IPS DF 6.9 (cell line): ENCODE data around the gene CWF19L2.
A peak's percentile ranks its signal among the peaks of the same experiment; 100 is the strongest.
"Not testable (repeated sequence)": the region's sequence is repeated elsewhere in the genome, so short reads cannot be mapped to it uniquely, and the experiment has no call there.

ENCODE experiments used
- DNase-seq: peaks from one replicate; pipeline ENCODE4 v3.0.0-alpha.2; 2013; ENCODE audit warnings: low read depth, low spot score
- H3K27ac ChIP-seq: one replicate; pipeline ENCODE4 v1.5.1; 2013; ENCODE audit warnings: low read length, control low read depth
- H3K27me3 ChIP-seq: 2 replicates; pipeline ENCODE4 v1.6.1; 2013; ENCODE audit warnings: mild to moderate bottlenecking, low read length; ENCODE audit not compliant: control insufficient read depth, insufficient read depth
- H3K36me3 ChIP-seq: 2 replicates; pipeline ENCODE4 v1.6.1; 2013; ENCODE audit warnings: low read length; ENCODE audit not compliant: control insufficient read depth, insufficient read depth
- H3K4me1 ChIP-seq: 2 replicates; pipeline ENCODE4 v1.6.1; 2013; ENCODE audit warnings: low read length; ENCODE audit not compliant: control insufficient read depth, insufficient read depth
- H3K4me3 ChIP-seq: 2 replicates; pipeline ENCODE4 v1.5.1; 2013; ENCODE audit warnings: mild to moderate bottlenecking, low read length
- H3K9me3 ChIP-seq: 2 replicates; pipeline ENCODE4 v1.6.1; 2013; ENCODE audit warnings: low read length, inconsistent platforms; ENCODE audit not compliant: control insufficient read depth, insufficient read depth
- WGBS: extraction: QIAGEN DNeasy Blood & Tissue Kit; methylation state at CpG from one replicate; pipeline ENCODE4 v1.1.7; 2013; ENCODE audit warnings: mixed read lengths, missing lambda C conversion rate; ENCODE audit not compliant: insufficient read length, insufficient coverage; 5-methylcytosine and 5-hydroxymethylcytosine counted together

Gene CWF19L2

DNA sequence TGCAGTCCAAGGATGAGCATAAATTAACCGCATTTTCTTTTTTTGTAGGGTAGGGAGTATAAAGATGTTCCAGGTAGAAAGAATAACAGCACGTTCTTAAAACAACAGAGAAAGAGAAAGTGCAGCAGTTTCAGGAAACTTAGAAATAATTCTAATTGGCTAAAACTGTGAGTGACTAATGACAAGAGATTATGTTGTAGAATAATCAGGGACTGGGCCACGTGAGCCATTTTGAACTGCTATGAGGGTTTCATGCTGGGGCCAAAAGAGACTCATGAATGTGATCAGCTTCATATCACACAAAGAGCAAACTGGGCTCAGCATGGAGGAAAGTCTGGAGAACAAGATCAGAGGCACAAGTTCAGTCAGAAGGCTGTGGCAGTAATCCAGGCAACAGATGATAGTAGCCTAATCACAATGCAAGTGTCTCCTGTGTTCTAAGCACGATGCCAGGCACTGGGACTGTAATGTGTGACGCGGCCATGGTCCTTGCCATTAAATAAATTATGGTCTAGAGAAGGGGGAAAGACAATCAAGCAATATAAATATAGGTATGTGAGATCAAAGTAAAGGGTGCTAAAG lies 17.9 kb downstream of the CWF19L2 start:
- no peak for DNase-seq
- Histone ChIP-seq H3K4me1 (no peaks in the 10 kb centered on the region), H3K27ac (no peak overlapping the region), H3K36me3 (no peaks in the 10 kb centered on the region; the same call in 1 of the 2 replicates), H3K27me3 (no peaks in the 10 kb centered on the region), H3K9me3 (no peaks in the 10 kb centered on the region), H3K4me3 (no peak overlapping the region)
- no CpG with 5 or more reads among the region's 6 CpGs for WGBS

DNA sequence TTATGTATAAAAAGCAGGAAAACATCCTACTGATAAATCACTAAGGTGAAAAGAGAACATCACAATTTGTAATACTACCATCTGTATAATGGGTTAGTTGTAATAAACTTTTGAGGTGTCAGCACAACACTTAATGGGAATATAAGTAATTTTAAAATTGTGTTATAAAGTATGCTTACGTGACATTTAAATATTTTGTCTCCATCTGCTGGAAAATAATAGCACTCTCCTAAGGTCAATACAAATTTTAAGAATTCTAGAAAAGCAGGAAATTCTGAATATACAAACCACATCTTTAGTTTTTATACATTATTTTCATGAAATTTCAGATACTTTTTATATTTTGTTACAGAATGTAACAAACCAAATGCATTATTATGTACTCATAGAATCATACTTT lies 19.5 kb downstream of the CWF19L2 start:
- WGBS = no CpG with 5 or more reads among the region's 1 CpG

DNA sequence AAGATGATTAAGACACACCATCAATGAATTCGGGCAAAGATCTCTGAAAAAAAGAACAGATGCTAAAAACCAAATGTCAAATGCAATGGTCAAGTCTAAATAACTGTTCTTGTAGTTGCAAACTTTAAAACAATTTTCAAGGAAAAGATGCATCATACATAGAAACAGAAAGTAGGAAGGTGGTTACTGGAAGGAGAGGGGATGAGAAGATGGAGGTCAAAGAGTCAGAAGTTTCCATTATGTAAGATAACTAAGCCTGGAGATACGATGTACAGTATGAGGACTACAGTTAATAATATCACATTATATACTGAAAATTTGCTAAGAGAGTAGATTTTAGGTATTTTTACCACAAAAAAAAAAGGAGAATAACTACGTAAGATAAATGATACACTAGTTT lies 27.1 kb downstream of the CWF19L2 start:
- Histone ChIP-seq H3K27ac (no peak overlapping the region), H3K27me3 (no peaks in the 10 kb centered on the region), H3K36me3 (no peaks in the 10 kb centered on the region), H3K9me3 (no peaks in the 10 kb centered on the region), H3K4me1 (no peaks in the 10 kb centered on the region), H3K4me3 (no peak overlapping the region)
- no peak for DNase-seq
- no CpG with 5 or more reads among the region's 3 CpGs for WGBS

More for the DNA sequence above, 19.5 kb downstream of the CWF19L2 start:
- Histone ChIP-seq H3K9me3 (no peaks in the 10 kb centered on the region), H3K36me3 (no peaks in the 10 kb centered on the region; the same call in 1 of the 2 replicates), H3K27ac (no peak overlapping the region), H3K27me3 (no peaks in the 10 kb centered on the region), H3K4me3 (no peak overlapping the region), H3K4me1 (no peaks in the 10 kb centered on the region)
- no peak for DNase-seq

DNA sequence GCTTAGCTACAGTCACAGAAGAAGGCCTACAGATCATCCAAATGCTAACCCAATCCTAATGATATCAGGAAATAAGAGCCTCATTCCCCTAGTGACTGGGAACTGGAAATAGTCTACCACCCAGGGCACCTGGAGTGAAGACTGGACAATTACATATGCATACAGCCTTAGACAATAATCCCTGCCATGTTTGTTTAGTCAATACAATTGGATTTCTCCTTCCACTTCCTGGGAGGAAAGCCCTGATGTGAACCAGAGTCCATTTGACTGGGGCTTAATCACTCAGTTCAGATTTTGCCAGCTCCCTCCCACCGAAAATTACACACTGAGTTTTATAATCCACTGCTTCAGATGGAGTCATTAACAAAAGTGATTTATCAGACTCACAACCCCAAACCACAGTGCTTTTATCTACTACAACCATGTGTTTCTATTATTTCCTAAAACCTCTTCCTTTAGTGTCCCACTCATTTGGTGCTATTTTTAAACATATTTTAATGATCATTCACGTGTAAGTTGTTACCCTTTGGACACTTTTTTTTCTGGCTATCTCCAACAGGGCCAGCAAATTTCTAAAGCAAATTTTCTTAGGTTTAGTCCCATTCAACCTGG lies 29.9 kb downstream of the CWF19L2 start:
- Histone ChIP-seq H3K4me3 (no peak overlapping the region), H3K4me1 (no peaks in the 10 kb centered on the region), H3K27me3 (no peaks in the 10 kb centered on the region), H3K27ac (no peak overlapping the region), H3K36me3 (no peaks in the 10 kb centered on the region), H3K9me3 (no peaks in the 10 kb centered on the region)
- WGBS = no CpG with 5 or more reads among the region's 2 CpGs
- no peak for DNase-seq

DNA sequence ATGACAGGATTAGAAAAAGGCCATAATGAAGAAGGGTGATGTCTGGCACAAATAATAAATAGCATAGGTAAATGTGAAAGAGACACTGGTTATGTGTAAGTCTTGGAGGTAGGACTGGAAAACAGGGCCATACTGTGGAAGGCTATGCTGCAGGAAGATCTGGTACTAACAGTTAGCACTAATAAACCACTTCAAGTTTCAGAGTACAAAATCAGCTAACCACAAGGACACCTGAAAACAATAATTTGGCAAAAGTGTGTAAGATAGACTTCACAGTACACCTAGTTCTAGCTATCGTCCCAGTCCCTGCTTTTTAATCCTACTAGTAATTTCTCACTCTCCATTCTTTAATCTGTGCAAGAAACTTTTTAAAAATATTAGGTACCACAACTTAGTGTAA lies 44.3 kb downstream of the CWF19L2 start:
- WGBS = no CpG with 5 or more reads among the region's 1 CpG
- DNase-seq = no peak
- Histone ChIP-seq H3K9me3 (no peaks in the 10 kb centered on the region), H3K27ac (no peak overlapping the region), H3K27me3 (no peaks in the 10 kb centered on the region), H3K4me3 (no peak overlapping the region), H3K4me1 (no peaks in the 10 kb centered on the region), H3K36me3 (no peaks in the 10 kb centered on the region)

DNA sequence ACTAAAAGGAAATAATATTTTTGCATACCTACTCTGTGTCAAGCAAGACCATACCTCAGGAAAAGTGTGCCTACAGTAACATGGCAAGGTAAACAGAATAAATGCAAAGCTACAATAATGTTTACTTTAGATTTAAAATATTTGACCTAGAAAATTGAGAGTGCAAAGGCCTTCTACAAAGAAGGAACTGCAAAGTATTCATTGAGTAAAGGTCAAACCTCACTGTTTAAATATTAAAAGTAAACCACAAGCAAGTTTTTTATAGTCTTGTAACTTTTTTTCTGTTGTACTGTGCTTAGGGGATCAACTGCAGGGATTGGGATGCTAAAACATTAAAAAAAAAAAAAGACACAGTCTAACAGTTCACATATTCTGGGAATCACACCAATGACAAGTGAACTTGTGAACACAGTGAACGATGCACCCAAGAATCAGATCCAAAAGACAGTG lies 48.8 kb downstream of the CWF19L2 start:
- Histone ChIP-seq H3K4me3 (no peak overlapping the region), H3K4me1 (no peaks in the 10 kb centered on the region)
- WGBS = no CpG with 5 or more reads among the region's 1 CpG

DNA sequence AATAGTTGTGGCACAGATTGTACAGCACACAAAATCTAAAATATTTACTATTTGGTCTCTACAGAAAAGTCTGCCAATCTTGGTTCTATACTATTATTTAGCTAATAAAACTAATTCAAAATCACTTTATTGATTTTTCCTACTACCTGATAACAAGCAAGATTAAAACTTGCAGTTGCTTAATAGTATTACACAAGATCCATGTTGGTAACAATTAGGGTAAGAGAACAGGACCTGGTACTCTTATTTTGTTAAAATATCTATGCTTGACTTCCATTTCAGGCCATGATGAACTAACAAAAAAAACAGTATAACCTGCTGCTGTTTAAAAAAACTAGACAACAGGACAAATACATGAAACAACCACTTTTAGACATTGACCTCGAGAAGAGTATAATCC lies 52.4 kb downstream of the CWF19L2 start:
- H3K36me3 ChIP-seq = no peaks in the 10 kb centered on the region
- H3K27ac ChIP-seq = no peak overlapping the region
- no peaks in the 10 kb centered on the region for H3K4me1 ChIP-seq
- H3K9me3 ChIP-seq = no peaks in the 10 kb centered on the region
- no peaks in the 10 kb centered on the region for H3K27me3 ChIP-seq
- H3K4me3 ChIP-seq = no peak overlapping the region
- no CpG with 5 or more reads among the region's 1 CpG for WGBS
- DNase-seq = no peak

More for the DNA sequence above, 48.8 kb downstream of the CWF19L2 start:
- no peak for DNase-seq
- Histone ChIP-seq H3K27me3 (no peaks in the 10 kb centered on the region), H3K27ac (no peak overlapping the region), H3K36me3 (no peaks in the 10 kb centered on the region), H3K9me3 (no peaks in the 10 kb centered on the region)

DNA sequence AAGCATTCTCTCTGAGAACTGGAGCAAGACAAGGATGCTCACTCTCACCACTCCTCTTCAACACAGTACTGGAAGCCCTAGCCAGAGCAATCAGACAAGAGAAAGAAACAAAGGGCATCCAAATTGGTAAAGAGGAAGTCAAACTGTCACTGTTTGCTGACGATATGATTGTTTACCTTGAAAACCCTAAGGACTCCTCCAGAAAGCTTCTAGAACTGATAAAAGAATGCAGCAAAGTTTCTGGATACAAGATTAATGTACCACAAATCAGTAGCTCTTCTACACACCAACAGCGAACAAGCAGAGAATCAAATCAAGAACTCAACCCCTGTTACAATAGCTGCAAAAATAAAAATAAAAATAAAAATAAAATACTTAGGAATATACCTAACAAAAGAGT lies 56.5 kb downstream of the CWF19L2 start:
- not testable (repeated sequence) for H3K27me3 ChIP-seq, H3K4me1 ChIP-seq, H3K9me3 ChIP-seq, H3K27ac ChIP-seq, H3K36me3 ChIP-seq, DNase-seq, H3K4me3 ChIP-seq
- no CpG with 5 or more reads among the region's 2 CpGs for WGBS

DNA sequence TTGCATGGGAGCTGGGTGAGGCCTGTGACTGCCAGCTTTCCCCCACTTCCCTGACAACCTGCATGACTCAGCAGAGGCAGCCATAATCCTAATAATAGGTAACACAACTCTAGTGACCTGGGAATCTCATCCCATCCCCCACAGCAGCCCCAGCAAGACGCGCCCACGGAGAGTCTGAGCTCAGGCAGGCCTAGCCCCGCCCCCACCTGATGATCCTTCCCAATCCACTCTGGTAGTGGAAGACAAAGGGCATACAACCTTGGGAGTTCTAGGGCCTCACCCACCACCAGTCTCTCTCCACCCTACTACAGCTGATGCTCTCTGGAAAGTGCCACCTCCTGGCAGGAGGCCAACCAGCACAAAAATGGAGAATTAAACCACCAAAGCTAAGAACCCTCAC lies 60.3 kb downstream of the CWF19L2 start:
- DNase-seq = peak; percentile 13
- H3K36me3 ChIP-seq = no peaks in the 10 kb centered on the region
- no peaks in the 10 kb centered on the region for H3K4me1 ChIP-seq
- WGBS = no CpG with 5 or more reads among the region's 4 CpGs
- no peaks in the 10 kb centered on the region for H3K27me3 ChIP-seq
- H3K9me3 ChIP-seq = no peaks in the 10 kb centered on the region
- no peak overlapping the region for H3K27ac ChIP-seq
- no peak overlapping the region for H3K4me3 ChIP-seq

DNA sequence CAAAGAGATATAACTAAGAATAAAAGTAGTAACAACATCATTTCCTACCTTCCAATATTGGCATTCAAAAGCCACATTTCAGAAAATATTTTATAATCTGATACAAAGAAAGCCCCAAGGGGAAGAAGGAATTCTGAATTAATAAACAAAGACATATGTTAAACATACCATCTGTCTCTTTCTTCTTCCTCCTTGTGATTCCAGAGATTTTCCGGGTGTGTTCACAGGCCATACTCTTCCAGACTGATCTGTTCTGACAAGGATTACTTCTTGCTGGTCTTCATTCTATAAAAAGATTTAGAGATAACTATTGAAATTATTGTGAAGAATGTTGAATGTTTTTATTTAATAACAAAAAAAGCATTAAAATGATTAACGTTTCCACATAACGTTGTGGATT lies 65.0 kb downstream of the CWF19L2 start:
- H3K9me3 ChIP-seq = no peaks in the 10 kb centered on the region
- DNase-seq = no peak
- no peaks in the 10 kb centered on the region for H3K36me3 ChIP-seq
- H3K27me3 ChIP-seq = no peaks in the 10 kb centered on the region
- no CpG with 5 or more reads among the region's 3 CpGs for WGBS
- H3K4me3 ChIP-seq = no peak overlapping the region
- H3K4me1 ChIP-seq = no peaks in the 10 kb centered on the region
- no peak overlapping the region for H3K27ac ChIP-seq

DNA sequence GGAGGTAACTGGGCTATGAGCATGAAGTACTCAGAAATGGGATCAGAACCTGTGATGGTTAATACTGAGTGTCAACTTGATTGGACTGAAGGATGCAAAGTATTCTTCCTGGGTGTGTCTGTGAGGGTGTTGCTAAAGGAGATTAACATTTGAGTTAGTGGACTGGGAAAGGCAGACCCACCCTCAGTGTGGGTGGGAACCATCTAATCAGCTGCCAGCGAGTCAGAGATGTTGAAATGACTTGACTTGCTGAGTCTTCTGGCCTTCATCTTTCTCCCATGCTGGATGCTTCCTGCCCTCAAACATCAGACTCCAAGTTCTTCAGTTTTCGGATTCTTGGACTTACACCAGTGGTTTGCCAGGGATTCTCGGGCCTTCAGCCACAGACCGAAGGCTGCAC lies 66.9 kb downstream of the CWF19L2 start:
- H3K9me3 ChIP-seq, H3K27ac ChIP-seq, H3K4me1 ChIP-seq, H3K36me3 ChIP-seq, H3K4me3 ChIP-seq, H3K27me3 ChIP-seq, DNase-seq: not testable (repeated sequence)
- WGBS = no CpG with 5 or more reads among the region's 4 CpGs
